K562 (cell line): ENCODE data around the gene KCTD19. TPM values are rescaled to one million over a fixed set of nuclear protein-coding genes. Genes with fewer than 3 reads are reported as not detected.

Experiments used
- ATAC-seq: fragments of 200-7000 bp; cut with Tn5 transposase; 3 replicates; pipeline ENCODE4 v1.9.1; 2020; ENCODE audit warnings: moderate library complexity
- BruUV-seq: library from RNA; stranded (reverse); fragments of 400-500 nt; replicated peaks from 2 replicates; lab custom pipeline; 2021; lab: Mats Ljungman, UMichigan
- CTCF ChIA-PET: fragments of 300-600 bp; formaldehyde crosslinking; extraction: SDS; loops from one replicate; lab custom pipeline; 2021; ENCODE audit warnings: low intra/inter-chr PET ratio; lab: Yijun Ruan, JAX
- POLR2A ChIA-PET: fragments of 300-600, 350-650 bp; sonication (Branson Sonifier 250); formaldehyde crosslinking; extraction: SDS; loops from one replicate; lab custom pipeline; 2021; ENCODE audit warnings: antibody characterized with exemption, inconsistent platforms; lab: Yijun Ruan, JAX
- DNase-seq, 4 experiments: peaks; one replicate each; pipeline versions ENCODE4 v3.0.0 to v3.0.0-alpha.2; 2011 to 2018; ENCODE audit warnings: low spot score in 3 of 4, mixed read lengths in 3 of 4; ENCODE audit errors: extremely low read depth in 1 of 4
- FAIRE-seq: peaks from 2 replicates; lab custom pipeline; 2011; peaks lifted over from hg19 to GRCh38; lab: Jason Lieb, UNC
- H2AFZ ChIP-seq: 2 replicates; pipeline ENCODE4 v1.6.0; 2011; ENCODE audit warnings: low read depth, low read length, control low read depth, inconsistent platforms
- H3K27ac ChIP-seq: fragments of 200-600 bp; 3 replicates; pipeline ENCODE4 v1.8.0; 2011; ENCODE audit warnings: low read depth, mild to moderate bottlenecking, control low read depth, inconsistent platforms, low read length, moderate library complexity, mixed read lengths; ENCODE audit errors: extremely low read depth
- H3K27me3 ChIP-seq, 2 experiments: fragments of 300-600 bp in 1 of 2; 2 replicates in 1 of 2; 3 replicates in 1 of 2; pipeline versions ENCODE4 v1.6.0 to v1.8.0; 2011; ENCODE audit warnings: inconsistent platforms in 2 of 2, low read length in 2 of 2, mild to moderate bottlenecking in 1 of 2, mixed read lengths in 1 of 2, moderate library complexity in 1 of 2; ENCODE audit not compliant: control insufficient read depth in 2 of 2, insufficient read depth in 2 of 2
- H3K36me3 ChIP-seq: fragments of 300-600 bp; 3 replicates; pipeline ENCODE4 v1.8.0; 2011; ENCODE audit warnings: mild to moderate bottlenecking, low read length, inconsistent platforms; ENCODE audit not compliant: control insufficient read depth, insufficient read depth
- H3K4me1 ChIP-seq, 2 experiments: fragments of 200-600 bp in 1 of 2; replicated peaks in 1 of 2; 2 replicates in 1 of 2; 3 replicates in 1 of 2; pipeline versions ENCODE4 v1.5.1 to v1.8.0; 2011; ENCODE audit warnings: inconsistent platforms in 2 of 2, low read length in 2 of 2, mild to moderate bottlenecking in 1 of 2, mixed read lengths in 1 of 2, moderate library complexity in 1 of 2; ENCODE audit not compliant: control insufficient read depth in 2 of 2, insufficient read depth in 2 of 2
- H3K4me2 ChIP-seq: 2 replicates; pipeline ENCODE4 v1.6.1; 2011; ENCODE audit warnings: low read length, control low read depth, inconsistent platforms, mixed read lengths; ENCODE audit not compliant: insufficient read depth
- H3K4me3 ChIP-seq: fragments of 200-600 bp; sonication (generic), shearing (Covaris generic); 2 replicates; pipeline ENCODE4 v1.5.1; 2016; ENCODE audit warnings: control low read depth, inconsistent platforms
- H3K79me2 ChIP-seq: fragments of 200-600 bp; 3 replicates; pipeline ENCODE4 v1.8.0; 2011; ENCODE audit warnings: low read length, inconsistent platforms; ENCODE audit not compliant: control insufficient read depth, insufficient read depth
- H3K9ac ChIP-seq, 2 experiments: 2 replicates each; pipeline versions ENCODE4 v1.6.0 to v1.6.1; 2011; ENCODE audit warnings: low read depth in 2 of 2, low read length in 2 of 2, control low read depth in 1 of 2, inconsistent platforms in 1 of 2, mild to moderate bottlenecking in 1 of 2, mixed read lengths in 1 of 2; ENCODE audit not compliant: insufficient read depth in 1 of 2
- H3K9me1 ChIP-seq: one replicate; pipeline ENCODE4 v1.6.0; 2011; ENCODE audit warnings: inconsistent platforms, mild to moderate bottlenecking, low read length, moderate library complexity; ENCODE audit not compliant: control insufficient read depth, insufficient read depth
- H3K9me3 ChIP-seq: replicated peaks from 2 replicates; pipeline ENCODE4 v1.5.1; 2011; ENCODE audit warnings: low read depth, low read length, inconsistent platforms; ENCODE audit not compliant: control insufficient read depth, insufficient read depth
- H4K20me1 ChIP-seq: replicated peaks from 2 replicates; pipeline ENCODE4 v1.6.1; 2011; ENCODE audit warnings: low read length, inconsistent platforms, mixed read lengths; ENCODE audit not compliant: control insufficient read depth, insufficient read depth
- E2F8 ChIP-seq: fragments of 450-650 bp; IDR thresholded peaks from 2 replicates; pipeline ENCODE4 v1.7.1; 2018; ENCODE audit warnings: mild to moderate bottlenecking, low read depth; ENCODE audit not compliant: partially characterized antibody
- NFIC ChIP-seq: fragments of 450-650 bp; IDR thresholded peaks from 2 replicates; pipeline ENCODE4 v1.6.1; 2017; ENCODE audit warnings: mild to moderate bottlenecking, inconsistent platforms
- RAD21 ChIP-seq, 2 experiments: fragments of 250-450 bp in 1 of 2; fragments of 450-650 bp in 1 of 2; sonication (Bioruptor Pico) in 1 of 2; formaldehyde crosslinking in 1 of 2; IDR thresholded peaks in 1 of 2; conservative IDR thresholded peaks in 1 of 2; 2 replicates each; pipeline versions ENCODE4 v1.4.0 to v1.8.0; 2020 to 2022; ENCODE audit warnings: mild to moderate bottlenecking in 2 of 2, moderate library complexity in 1 of 2
- WGBS: fragments of 100-300 bp; shearing (Covaris generic); methylation state at CpG from one replicate; pipeline ENCODE4 v1.1.6; 2016; ENCODE audit warnings: low coverage, mixed read lengths; ENCODE audit not compliant: insufficient coverage; ENCODE audit errors: missing lambda C conversion rate; 5-methylcytosine and 5-hydroxymethylcytosine counted together
- in situ Hi-C: fragments of 300-500 bp; cut with MboI; formaldehyde crosslinking; loops from 4 replicates; pipeline ENCODE4 v1.15.0; 2018; ENCODE audit warnings: inconsistent platforms, mixed read lengths
- intact Hi-C: fragments of 100-400 bp; cut with micrococcal nuclease; formaldehyde crosslinking; loops from 2 replicates; pipeline ENCODE4 v1.14.2; 2022
- polyA plus RNA-seq, 8 experiments: library from polyadenylated mRNA; depleted of rRNA in 4 of 8; stranded (reverse) in 5 of 8; unstranded in 3 of 8; fragments of >200 nt; fragmentation: Nextera tagmentation in 2 of 8; fragmentation: Illumina TruSeq in 1 of 8; extraction: Ambion mirVana in 2 of 8; extraction: Trizol in 1 of 8; gene quantifications; 2 replicates each; pipeline versions ENCODE4 v1.2.1 to v1.2.3, GENCODE V29; 2011 to 2014; ENCODE audit warnings: inconsistent platforms in 1 of 8, missing spikeins in 1 of 8
- total RNA-seq, 7 experiments: library from RNA; depleted of rRNA in 6 of 7; stranded (reverse); fragments of >200 nt in 6 of 7; fragmentation: Illumina TruSeq in 2 of 7; extraction: Trizol in 2 of 7; gene quantifications; 2 replicates each; pipeline versions ENCODE4 v1.2.1 to v1.2.3, GENCODE V29; 2011 to 2021; ENCODE audit warnings: low replicate concordance in 1 of 7
- TF ChIP-seq, protein P1 (sequence below), 3 experiments: IDR thresholded peaks in 2 of 3; conservative IDR thresholded peaks in 1 of 3; 2 replicates each; pipeline ENCODE4 v1.5.1; 2011 to 2012; ENCODE audit warnings: low read length in 3 of 3, mild to moderate bottlenecking in 3 of 3, control low read depth in 2 of 3, improper control_type of control experiment in 1 of 3, inconsistent platforms in 1 of 3, low read depth in 1 of 3, mixed read lengths in 1 of 3, moderate library complexity in 1 of 3; ENCODE audit not compliant: insufficient read depth in 2 of 3

KCTD19 gene
- total and polyA plus RNA-seq, 9 of the 15 experiments (the other 6 are each of a cell fraction or from before 2014, with no cell fraction given): 0.03 to 0.91 (median 0.22) TPM; not detected in 2

- no peak for TF ChIP-seq E2F8
Observed at GRCh38 chr16:67264866-67265265, 61.7 kb downstream of the KCTD19 start (continued).

- WGBS: 85% methylated on average over 9 of the region's 9 CpGs
- Histone ChIP-seq H3K27ac (no peak overlapping the region), H2AFZ (no peak overlapping the region), H3K9ac (peak overlapping the region in 1 of 2 experiments; percentile 39; a peak in 1 of 4 replicates), H3K4me2 (no peak overlapping the region), H4K20me1 (no peaks in the 10 kb centered on the region), H3K9me3 (no peaks in the 10 kb centered on the region), H3K4me3 (no peak overlapping the region), H3K9me1 (no peaks in the 10 kb centered on the region), H3K4me1 (peaks cover 19 to 23% of the 10 kb centered on the region in 2 experiments), H3K27me3 (no peaks in the 10 kb centered on the region), H3K36me3 (no peaks in the 10 kb centered on the region), H3K79me2 (no peaks in the 10 kb centered on the region)
- CTCF ChIA-PET: interaction anchor here (0.6 kb wide), 1 partner anchor 104 kb away, joined by 7 read pairs; the partner anchor contains the start of genes FBXL8 and TRADD
- TF ChIP-seq RAD21 (CRISPR knock-in tag; conservative IDR thresholded peaks at IDR 0.05 in 1 of 2, IDR thresholded peaks at IDR 0.05 in 1 of 2): 0 out of 4 replicates have a peak, but pooled peaks of 1 of the 2 experiments have one; percentile 4
- no peak for TF ChIP-seq NFIC
- TF ChIP-seq, protein P1, sequence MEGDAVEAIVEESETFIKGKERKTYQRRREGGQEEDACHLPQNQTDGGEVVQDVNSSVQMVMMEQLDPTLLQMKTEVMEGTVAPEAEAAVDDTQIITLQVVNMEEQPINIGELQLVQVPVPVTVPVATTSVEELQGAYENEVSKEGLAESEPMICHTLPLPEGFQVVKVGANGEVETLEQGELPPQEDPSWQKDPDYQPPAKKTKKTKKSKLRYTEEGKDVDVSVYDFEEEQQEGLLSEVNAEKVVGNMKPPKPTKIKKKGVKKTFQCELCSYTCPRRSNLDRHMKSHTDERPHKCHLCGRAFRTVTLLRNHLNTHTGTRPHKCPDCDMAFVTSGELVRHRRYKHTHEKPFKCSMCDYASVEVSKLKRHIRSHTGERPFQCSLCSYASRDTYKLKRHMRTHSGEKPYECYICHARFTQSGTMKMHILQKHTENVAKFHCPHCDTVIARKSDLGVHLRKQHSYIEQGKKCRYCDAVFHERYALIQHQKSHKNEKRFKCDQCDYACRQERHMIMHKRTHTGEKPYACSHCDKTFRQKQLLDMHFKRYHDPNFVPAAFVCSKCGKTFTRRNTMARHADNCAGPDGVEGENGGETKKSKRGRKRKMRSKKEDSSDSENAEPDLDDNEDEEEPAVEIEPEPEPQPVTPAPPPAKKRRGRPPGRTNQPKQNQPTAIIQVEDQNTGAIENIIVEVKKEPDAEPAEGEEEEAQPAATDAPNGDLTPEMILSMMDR (IDR thresholded peaks at IDR 0.05 in 2 of 3, conservative IDR thresholded peaks at IDR 0.05 in 1 of 3; ENCODE audit: insufficient read depth in 2 of 3, low read depth in 1 of 3, low read length in 3 of 3): peak in 2 of 3 experiments; percentile 16 to 47; a peak in 2 of 6 replicates
- DNase-seq (peak in 1 of 4 experiments; percentile 45), ATAC-seq (0 out of 3 replicates have a peak, but pooled peaks have one; percentile 10), FAIRE-seq (peak; percentile 6)
- POLR2A ChIA-PET: interaction anchor here (0.6 to 1.2 kb wide), 5 partner anchors 8 to 201 kb away, joined by 3 to 4 read pairs (median 3); no protein-coding TSS in a partner anchor
- in situ Hi-C loops (no loop called here), intact Hi-C loops (loop anchor here (5.0 kb wide), 3 partner anchors 73 to 203 kb away; no protein-coding TSS in a partner anchor)
- BruUV-seq: no TSS peak
Observed at GRCh38 chr16:67264277-67264676, 62.3 kb downstream of the KCTD19 start.
